Measurements from ENCODE around the gene IARS2.
"Not testable (repeated sequence)": the region's sequence is repeated elsewhere in the genome, so short reads cannot be mapped to it uniquely, and the experiment has no call there.

Gene IARS2

DNA sequence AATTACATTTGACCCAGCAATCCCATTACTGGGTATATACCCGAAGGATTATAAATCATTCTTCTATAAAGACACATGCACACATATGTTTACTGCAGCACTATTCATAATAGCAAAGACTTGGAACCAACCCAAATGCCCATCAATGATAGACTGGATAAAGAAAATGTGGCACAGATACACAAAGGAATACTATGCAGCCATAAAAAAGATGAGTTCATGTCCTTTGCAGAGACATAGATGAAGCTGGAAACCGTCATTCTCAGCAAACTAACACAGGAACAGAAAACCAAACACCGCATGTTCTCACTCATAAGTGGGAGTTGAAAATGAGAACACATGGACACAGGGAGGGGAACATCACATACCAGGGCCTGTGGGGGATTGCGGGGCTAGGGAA is 76.0 kb downstream of the IARS2 start:
- DNase-seq (ENCODE audit: low read depth), result not testable (repeated sequence)

DNA sequence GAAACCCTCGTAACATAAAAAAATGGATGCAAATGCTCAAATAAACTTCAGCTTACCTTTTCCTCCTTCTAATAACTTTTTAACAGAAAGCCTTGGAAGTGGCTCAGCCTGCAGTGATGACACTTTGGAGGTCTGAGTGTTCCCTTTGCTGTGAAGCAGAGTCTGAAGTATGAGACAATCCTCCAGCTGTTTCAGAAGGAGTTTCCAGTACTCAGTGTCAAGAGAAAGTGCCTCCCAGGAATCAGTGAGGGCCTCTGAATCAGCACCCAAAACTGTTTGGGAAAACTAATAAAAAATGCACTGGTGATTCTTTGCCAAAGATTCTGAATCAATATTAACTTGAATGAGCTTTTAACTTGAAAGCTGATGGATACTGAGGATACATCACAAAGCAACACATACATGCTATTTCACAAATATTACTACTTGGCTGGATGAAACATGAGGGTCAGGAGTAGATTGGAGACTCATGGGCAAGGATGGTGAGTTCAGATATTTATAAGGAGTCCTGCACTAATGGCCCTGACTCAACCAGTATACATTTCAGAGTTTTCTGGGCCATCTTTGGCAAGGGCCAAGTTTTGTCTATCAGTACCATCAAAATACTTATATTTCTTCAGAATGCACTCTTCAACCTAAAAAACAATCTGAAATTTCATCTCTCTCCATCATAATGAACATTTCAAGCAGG is 77.0 kb downstream of the IARS2 start:
- DNase-seq (ENCODE audit: low read depth), result no peak

GRCh38 chr1:220176540-220176939 is 82.6 kb downstream of the IARS2 start:
- DNase-seq (ENCODE audit: low read depth), result no peak

- no peak for DNase-seq (ENCODE audit: low read depth)
Measured at GRCh38 chr1:220182111-220182510, 88.2 kb downstream of the IARS2 start.

DNA sequence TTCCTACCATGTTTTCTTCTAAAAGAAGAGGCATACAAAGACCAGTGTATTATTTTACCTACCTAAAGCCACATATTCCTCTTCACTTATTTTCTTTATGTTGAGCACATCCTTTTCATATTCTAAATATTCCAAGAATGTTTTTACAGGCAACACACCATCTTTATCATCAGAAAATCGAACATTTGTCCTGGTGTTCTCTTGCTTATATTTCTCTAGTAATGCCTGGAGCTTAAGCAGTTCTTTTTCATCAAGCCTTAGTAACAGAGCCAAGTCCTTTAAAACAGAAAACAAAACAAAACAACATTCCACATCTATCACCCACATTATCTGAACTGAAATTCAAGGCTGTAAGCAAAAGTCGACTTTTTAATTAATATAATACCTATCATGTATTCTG is 88.7 kb downstream of the IARS2 start:
- no peak for DNase-seq (ENCODE audit: low read depth)

DNA sequence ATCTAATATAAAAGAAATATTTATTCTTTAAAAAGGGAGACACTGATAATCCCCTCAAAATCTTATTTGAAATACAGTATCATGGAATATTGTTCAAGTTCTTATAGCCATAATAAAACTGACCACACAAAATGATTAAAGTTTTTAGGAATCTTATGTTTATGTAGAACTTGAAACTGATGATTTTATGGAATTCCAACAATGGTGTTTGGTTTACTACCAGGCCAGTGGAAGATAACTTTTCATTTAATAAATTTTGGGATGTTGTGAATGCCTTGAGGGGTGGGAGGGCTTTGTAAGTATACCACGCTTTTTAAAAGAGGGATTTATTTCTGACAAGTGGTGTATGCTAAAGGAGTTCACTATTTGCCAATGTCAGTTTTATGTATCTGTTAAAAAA is 90.6 kb downstream of the IARS2 start:
- DNase-seq (ENCODE audit: low read depth), result no peak

DNA sequence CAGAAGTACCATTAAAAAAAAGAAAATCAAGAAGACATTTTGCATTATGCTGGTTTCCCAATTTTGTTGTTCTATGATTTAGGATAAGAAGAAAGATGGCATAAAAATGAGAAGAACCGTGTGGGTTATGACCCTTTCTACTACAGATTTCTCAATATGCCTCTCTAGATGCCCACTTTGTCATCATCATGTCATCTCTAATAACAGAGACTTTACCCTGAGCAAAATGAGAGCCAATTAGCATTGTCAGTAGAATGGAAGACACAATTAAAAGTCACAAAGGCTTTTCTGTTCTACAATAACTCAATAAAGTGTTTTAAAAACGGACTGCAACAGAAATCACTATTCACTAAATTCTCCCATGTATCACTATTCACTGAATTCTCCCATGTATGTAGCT is 92.8 kb downstream of the IARS2 start:
- no peak for DNase-seq (ENCODE audit: low read depth)

GRCh38 chr1:220188538-220188937 is 94.6 kb downstream of the IARS2 start:
- no peak for DNase-seq (ENCODE audit: low read depth)

- DNase-seq (ENCODE audit: low read depth), result no peak
Measured at GRCh38 chr1:220189750-220190347, 95.9 kb downstream of the IARS2 start.

GRCh38 chr1:220195701-220196100 is 101.8 kb downstream of the IARS2 start:
- DNase-seq (ENCODE audit: low read depth), result no peak
